Endothelial cell of umbilical vein (primary cell): ENCODE data around the gene UBE2F. TPM values are rescaled to one million over a fixed set of nuclear protein-coding genes. Genes with fewer than 3 reads are reported as not detected.

Experiments
- BruUV-seq: library from RNA; stranded (reverse); fragments of 400-500 nt; replicated peaks from 2 replicates; lab custom pipeline; 2021; lab: Mats Ljungman, UMichigan
- CTCF ChIA-PET: fragments of 300-600, 350-600 bp; sonication (Branson Sonifier 250); formaldehyde crosslinking; loops from one replicate; lab custom pipeline; 2021; ENCODE audit warnings: antibody characterized with exemption, inconsistent platforms; lab: Charles Lee
- POLR2A ChIA-PET: fragments of 300-600, 350-600 bp; sonication (Branson Sonifier 250); formaldehyde crosslinking; loops from one replicate; lab custom pipeline; 2021; ENCODE audit warnings: antibody characterized with exemption, inconsistent platforms; lab: Charles Lee
- DNase-seq: peaks from one replicate; pipeline ENCODE4 v3.0.0-alpha.2; 2011; ENCODE audit warnings: low read depth, low spot score
- FAIRE-seq: peaks from 2 replicates; lab custom pipeline; 2011; peaks lifted over from hg19 to GRCh38; lab: Jason Lieb, UNC
- H2AFZ ChIP-seq: 2 replicates; pipeline ENCODE4 v1.6.0; 2012; ENCODE audit warnings: low read depth, low read length, control low read depth, inconsistent platforms
- H3K27ac ChIP-seq: 2 replicates; pipeline ENCODE4 v1.5.1; 2011; ENCODE audit warnings: low read depth, mild to moderate bottlenecking, control low read depth, low read length, moderate library complexity; ENCODE audit not compliant: insufficient read depth
- H3K27me3 ChIP-seq, 2 experiments: 2 replicates each; pipeline versions ENCODE4 v1.6.0 to v1.6.1; 2011; ENCODE audit warnings: low read length in 2 of 2, mixed read lengths in 1 of 2; ENCODE audit not compliant: control insufficient read depth in 2 of 2, insufficient read depth in 2 of 2
- H3K36me3 ChIP-seq, 2 experiments: 2 replicates in 1 of 2; 3 replicates in 1 of 2; pipeline ENCODE4 v1.5.1; 2011; ENCODE audit warnings: low read length in 2 of 2, mild to moderate bottlenecking in 1 of 2, moderate library complexity in 1 of 2; ENCODE audit not compliant: control insufficient read depth in 2 of 2, insufficient read depth in 2 of 2; ENCODE audit errors: extremely low read depth in 1 of 2
- H3K4me1 ChIP-seq: 3 replicates; pipeline ENCODE4 v1.5.1; 2011; ENCODE audit warnings: mild to moderate bottlenecking, low read length; ENCODE audit not compliant: control insufficient read depth, insufficient read depth; ENCODE audit errors: extremely low read depth
- H3K4me2 ChIP-seq: 2 replicates; pipeline ENCODE4 v1.6.1; 2011; ENCODE audit warnings: low read length, control low read depth, mixed read lengths; ENCODE audit not compliant: insufficient read depth
- H3K4me3 ChIP-seq, 3 experiments: fragments of 200-600 bp in 1 of 3; sonication (generic), shearing (Covaris generic) in 1 of 3; replicated peaks in 1 of 3; 2 replicates each; pipeline ENCODE4 v1.5.1; 2011 to 2016; ENCODE audit warnings: control low read depth in 3 of 3, low read length in 3 of 3, mild to moderate bottlenecking in 2 of 3, inconsistent platforms in 1 of 3, low read depth in 1 of 3, moderate library complexity in 1 of 3; ENCODE audit not compliant: insufficient read depth in 1 of 3
- H3K79me2 ChIP-seq: 2 replicates; pipeline ENCODE4 v1.6.0; 2012; ENCODE audit warnings: low read length, inconsistent platforms; ENCODE audit not compliant: control insufficient read depth, insufficient read depth
- H3K9ac ChIP-seq: replicated peaks from 2 replicates; pipeline ENCODE3; 2011; ENCODE audit warnings: low read length, control low read depth; ENCODE audit not compliant: insufficient read depth; ENCODE audit errors: extremely low read depth
- H3K9me1 ChIP-seq: replicated peaks from 3 replicates; pipeline ENCODE4 v1.6.0; 2011; ENCODE audit warnings: mild to moderate bottlenecking, low read length; ENCODE audit not compliant: control insufficient read depth, insufficient read depth; ENCODE audit errors: extremely low read depth
- H3K9me3 ChIP-seq: replicated peaks from 2 replicates; pipeline ENCODE4 v1.5.1; 2012; ENCODE audit warnings: low read length, inconsistent platforms; ENCODE audit not compliant: control insufficient read depth, insufficient read depth
- H4K20me1 ChIP-seq: replicated peaks from 2 replicates; pipeline ENCODE3; 2011; ENCODE audit warnings: mild to moderate bottlenecking, low read length; ENCODE audit not compliant: control insufficient read depth, insufficient read depth; ENCODE audit errors: extremely low read depth
- EZH2 ChIP-seq: IDR thresholded peaks from 2 replicates; pipeline ENCODE4 v1.6.1; 2012; ENCODE audit warnings: borderline replicate concordance, low read depth, mild to moderate bottlenecking, moderate library complexity, low read length, inconsistent platforms; ENCODE audit not compliant: severe bottlenecking
- FOS ChIP-seq: IDR thresholded peaks from 2 replicates; pipeline ENCODE4 v1.6.1; 2011; ENCODE audit warnings: mild to moderate bottlenecking, low read length, moderate library complexity, borderline replicate concordance; ENCODE audit not compliant: insufficient read depth
- GATA2 ChIP-seq: IDR thresholded peaks from 2 replicates; pipeline ENCODE4 v1.7.0; 2011; ENCODE audit warnings: low read depth, mild to moderate bottlenecking, moderate library complexity, mixed read lengths, low read length; ENCODE audit not compliant: insufficient read length, insufficient read depth
- JUN ChIP-seq: IDR thresholded peaks from 2 replicates; pipeline ENCODE4 v1.6.1; 2011; ENCODE audit warnings: borderline replicate concordance, low read depth; ENCODE audit not compliant: insufficient read length, insufficient read depth
- MYC ChIP-seq: IDR thresholded peaks from one replicate; pipeline ENCODE4 v1.6.1; 2011; ENCODE audit warnings: mild to moderate bottlenecking, low read depth, low read length
- POLR2A ChIP-seq: IDR thresholded peaks from 2 replicates; pipeline ENCODE4 v1.6.1; 2012; ENCODE audit warnings: low read depth, mild to moderate bottlenecking, control low read depth, low read length
- POLR2AphosphoS5 ChIP-seq: IDR thresholded peaks from 2 replicates; pipeline ENCODE4 v1.6.1; 2012; ENCODE audit warnings: low read depth, mild to moderate bottlenecking, control low read depth, low read length, moderate library complexity; ENCODE audit not compliant: insufficient read depth
- dilution Hi-C: fragments of 300-500 bp; cut with MboI; formaldehyde crosslinking; loops from one replicate; pipeline ENCODE4 v1.15.0; 2019; ENCODE audit warnings: low sequenced_read_pairs; ENCODE audit not compliant: extremely low pct_ligation_motif_present
- intact Hi-C: fragments of 100-400 bp; cut with micrococcal nuclease; formaldehyde crosslinking; loops from one replicate; pipeline ENCODE4 v1.10.0; 2022
- polyA plus RNA-seq, 4 experiments: library from polyadenylated mRNA; depleted of rRNA in 3 of 4; stranded (reverse) in 3 of 4; unstranded in 1 of 4; fragments of >200 nt; gene quantifications; 2 replicates each; pipeline versions ENCODE4 v1.2.1 to v1.2.3, GENCODE V29; 2011 to 2012; ENCODE audit warnings: missing spikeins in 1 of 4
- total RNA-seq: library from RNA; stranded (reverse); gene quantifications from 2 replicates; pipeline ENCODE4 v1.2.3, GENCODE V29; 2021
- TF ChIP-seq, protein P1 (sequence below): IDR thresholded peaks from 2 replicates; pipeline ENCODE4 v1.6.1; 2011; ENCODE audit not compliant: insufficient read depth, insufficient read length
- TF ChIP-seq, protein P2 (sequence below), 2 donors: IDR thresholded peaks; 1 replicate in 1 of 2; 2 replicates in 1 of 2; pipeline ENCODE4 v1.5.1; 2011; ENCODE audit warnings: low read length in 2 of 2, mild to moderate bottlenecking in 2 of 2, moderate library complexity in 2 of 2, control low read depth in 1 of 2, inconsistent platforms in 1 of 2, low read depth in 1 of 2; ENCODE audit not compliant: insufficient read depth in 1 of 2; ENCODE audit errors: extremely low read depth in 1 of 2

UBE2F gene
- total and polyA plus RNA-seq, 2 donors (not counting 3 experiments of a cell fraction or from before 2014, with no cell fraction given) = 42.3 to 45.6 TPM

DNA sequence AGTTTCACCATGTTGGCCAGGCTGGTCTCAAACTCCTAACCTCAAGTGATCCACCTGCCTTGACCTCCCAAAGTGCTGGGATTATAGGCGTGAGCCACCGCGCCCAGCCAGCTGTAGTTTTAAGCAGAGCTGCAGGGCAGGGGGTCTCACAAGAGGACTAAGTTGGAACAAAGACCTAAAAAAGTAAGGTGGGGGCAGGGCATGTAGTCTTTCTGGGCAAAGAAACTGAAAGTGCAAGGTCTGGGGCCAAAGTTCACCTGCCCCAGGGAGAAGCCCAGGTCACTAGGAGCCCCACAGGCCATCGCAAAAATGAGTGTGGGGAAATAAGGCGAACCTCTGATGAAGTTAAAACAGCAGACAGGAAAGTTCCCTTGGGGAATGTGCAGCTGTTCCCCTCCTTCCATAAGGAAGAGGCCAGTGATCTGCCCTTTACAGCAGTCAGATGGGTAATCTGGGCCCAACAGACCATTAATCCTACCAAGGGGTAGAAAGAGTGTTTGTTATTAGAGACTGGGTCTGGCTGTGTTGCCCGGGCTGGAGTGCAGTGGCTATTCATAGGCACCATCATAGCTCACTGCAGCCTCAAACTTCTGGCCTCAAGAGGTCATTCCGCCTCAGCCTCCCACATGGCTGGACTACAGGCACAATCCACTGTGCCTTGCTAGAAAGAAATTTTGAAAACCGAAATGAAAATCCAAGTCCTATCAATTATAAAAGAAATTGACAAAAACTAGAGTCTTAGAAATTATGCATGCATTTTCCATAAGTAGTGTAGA, 96.8 kb downstream of the UBE2F start:
- TF ChIP-seq, protein P1, sequence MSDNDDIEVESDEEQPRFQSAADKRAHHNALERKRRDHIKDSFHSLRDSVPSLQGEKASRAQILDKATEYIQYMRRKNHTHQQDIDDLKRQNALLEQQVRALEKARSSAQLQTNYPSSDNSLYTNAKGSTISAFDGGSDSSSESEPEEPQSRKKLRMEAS = no peak
- TF ChIP-seq MYC (no peak), GATA2 (no peak), POLR2AphosphoS5 (no peak), FOS (no peak), JUN (no peak), EZH2 (no peak), POLR2A (no peak)
- TF ChIP-seq, protein P2, sequence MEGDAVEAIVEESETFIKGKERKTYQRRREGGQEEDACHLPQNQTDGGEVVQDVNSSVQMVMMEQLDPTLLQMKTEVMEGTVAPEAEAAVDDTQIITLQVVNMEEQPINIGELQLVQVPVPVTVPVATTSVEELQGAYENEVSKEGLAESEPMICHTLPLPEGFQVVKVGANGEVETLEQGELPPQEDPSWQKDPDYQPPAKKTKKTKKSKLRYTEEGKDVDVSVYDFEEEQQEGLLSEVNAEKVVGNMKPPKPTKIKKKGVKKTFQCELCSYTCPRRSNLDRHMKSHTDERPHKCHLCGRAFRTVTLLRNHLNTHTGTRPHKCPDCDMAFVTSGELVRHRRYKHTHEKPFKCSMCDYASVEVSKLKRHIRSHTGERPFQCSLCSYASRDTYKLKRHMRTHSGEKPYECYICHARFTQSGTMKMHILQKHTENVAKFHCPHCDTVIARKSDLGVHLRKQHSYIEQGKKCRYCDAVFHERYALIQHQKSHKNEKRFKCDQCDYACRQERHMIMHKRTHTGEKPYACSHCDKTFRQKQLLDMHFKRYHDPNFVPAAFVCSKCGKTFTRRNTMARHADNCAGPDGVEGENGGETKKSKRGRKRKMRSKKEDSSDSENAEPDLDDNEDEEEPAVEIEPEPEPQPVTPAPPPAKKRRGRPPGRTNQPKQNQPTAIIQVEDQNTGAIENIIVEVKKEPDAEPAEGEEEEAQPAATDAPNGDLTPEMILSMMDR (IDR thresholded peaks at IDR 0.05; ENCODE audit: extremely low read depth in 1 of 2, insufficient read depth in 1 of 2, low read depth in 1 of 2, low read length in 2 of 2) = no peak
- Histone ChIP-seq H3K27ac (no peak overlapping the region), H3K9me1 (no peaks in the 10 kb centered on the region), H3K4me1 (peaks cover 10% of the 10 kb centered on the region), H3K9ac (no peak overlapping the region), H3K4me3 (no peak overlapping the region), H3K79me2 (peaks cover 7% of the 10 kb centered on the region), H3K9me3 (no peaks in the 10 kb centered on the region), H3K36me3 (peaks cover 3 to 6% of the 10 kb centered on the region in 2 experiments), H4K20me1 (no peaks in the 10 kb centered on the region), H3K27me3 (no peaks in the 10 kb centered on the region), H3K4me2 (no peak overlapping the region), H2AFZ (no peak overlapping the region)
- BruUV-seq = no TSS peak
- intact Hi-C loops = loop anchor here (5.0 to 10.0 kb wide), 2 partner anchors 171 to 206 kb away; partner anchors contain the start of gene RAMP1
- dilution Hi-C loops = no loop called here
- FAIRE-seq = no peak
- ChIA-PET POLR2A (no interaction called here), CTCF (no interaction called here)
- no peak for DNase-seq
